Stimulated activated CD4-positive, alpha-beta T cell treated with anti-CD3 and anti-CD28 coated beads, Interleukin-15, amount 100 ng/mL, for 1 hour (primary cell): ENCODE measurements around the gene USP25.
"Not testable (repeated sequence)": the region's sequence is repeated elsewhere in the genome, so short reads cannot be mapped to it uniquely, and the experiment has no call there.

Experiments used
- DNase-seq, 2 donors: peaks; one replicate each; pipeline ENCODE4 v3.0.0-alpha.2; 2020; ENCODE audit warnings: low read depth in 1 of 2, low spot score in 1 of 2

Gene USP25

DNA sequence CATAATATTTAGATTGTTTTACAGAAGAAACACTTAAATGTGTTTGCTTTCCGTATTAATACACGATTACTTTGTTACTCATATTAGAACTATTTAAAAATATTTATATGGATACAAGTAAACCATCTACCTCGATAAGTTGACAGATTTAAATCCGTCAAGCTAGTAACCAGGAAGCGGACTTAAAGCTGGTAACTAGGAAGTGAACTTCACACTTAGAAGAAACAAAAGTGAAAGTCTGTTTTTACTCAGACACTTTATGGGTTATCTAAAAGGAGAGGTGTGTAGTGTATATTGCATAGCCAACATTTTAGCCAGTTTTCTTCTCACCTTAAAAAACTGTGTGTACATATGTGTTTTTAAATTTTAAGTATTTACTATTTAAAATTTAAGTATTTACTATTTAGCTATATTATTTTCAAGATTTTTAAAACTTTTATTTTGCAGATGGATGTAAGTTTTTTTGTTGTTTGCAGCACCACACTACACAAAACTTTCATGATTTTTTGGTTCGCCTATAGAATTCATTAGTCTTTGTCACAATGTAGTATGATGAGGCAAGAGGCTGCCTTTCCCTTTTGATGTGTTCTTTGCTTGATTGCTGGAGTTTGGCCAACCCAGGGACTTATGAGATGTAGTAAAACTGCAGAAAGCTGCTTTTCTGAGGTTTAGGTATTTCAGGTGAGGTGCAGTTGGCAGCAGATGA is 2.7 kb downstream of the USP25 start:
- no peak for DNase-seq

DNA sequence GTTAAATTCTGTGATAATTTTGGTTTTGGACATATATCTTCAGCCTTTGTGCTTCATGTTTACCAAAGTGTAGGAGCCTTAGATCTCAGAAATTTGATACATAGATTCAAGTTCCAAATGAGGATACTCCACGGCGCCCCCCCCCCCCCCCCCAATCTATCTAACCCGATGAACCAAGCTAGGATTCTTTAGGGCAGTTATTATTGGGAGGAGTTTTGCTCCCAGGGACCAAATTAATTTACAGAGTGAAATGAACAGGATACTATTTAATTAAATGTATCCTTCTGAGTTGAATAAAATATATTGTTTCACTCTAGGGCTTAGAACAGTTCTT is 3.2 kb downstream of the USP25 start:
- DNase-seq, result no peak

DNA sequence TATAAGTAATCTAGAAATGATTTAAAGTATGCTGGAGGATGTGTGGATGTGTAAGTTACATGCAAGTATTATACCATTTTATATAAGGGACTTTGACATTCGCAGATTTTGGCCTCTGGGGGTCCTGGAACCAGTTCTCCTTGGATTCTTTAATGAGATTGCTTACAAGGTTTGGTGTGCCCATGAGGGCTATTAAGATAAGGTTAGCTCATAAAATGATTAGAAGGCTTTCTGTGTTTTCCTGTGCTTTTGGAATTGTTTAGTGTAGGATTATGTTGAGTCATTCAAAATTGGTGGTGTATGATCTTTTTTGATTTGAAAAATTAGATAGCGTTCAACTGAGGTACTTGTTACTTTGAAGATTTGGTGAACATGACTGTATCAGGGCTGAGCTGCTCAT is 5.6 kb downstream of the USP25 start:
- no peak for DNase-seq

DNA sequence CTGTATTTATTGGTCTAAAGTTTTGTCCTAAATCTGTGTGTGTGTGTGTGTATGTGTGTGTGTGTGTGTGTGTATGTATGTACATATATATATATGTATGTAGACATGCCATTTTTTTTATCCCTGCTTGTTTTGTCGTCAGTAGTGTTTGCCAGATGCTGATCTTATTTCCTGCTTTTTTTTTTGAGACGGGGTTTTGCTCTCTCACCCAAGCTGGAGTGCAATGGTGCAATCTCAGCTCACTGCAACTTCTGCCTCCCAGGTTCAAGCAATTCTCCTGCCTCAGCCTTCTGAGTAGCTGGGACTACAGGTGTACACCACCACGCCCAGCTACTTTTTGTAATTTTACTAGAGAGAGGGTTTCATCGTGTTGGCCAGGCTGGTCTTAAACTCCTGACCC is 6.1 kb downstream of the USP25 start:
- not testable (repeated sequence) for DNase-seq

DNA sequence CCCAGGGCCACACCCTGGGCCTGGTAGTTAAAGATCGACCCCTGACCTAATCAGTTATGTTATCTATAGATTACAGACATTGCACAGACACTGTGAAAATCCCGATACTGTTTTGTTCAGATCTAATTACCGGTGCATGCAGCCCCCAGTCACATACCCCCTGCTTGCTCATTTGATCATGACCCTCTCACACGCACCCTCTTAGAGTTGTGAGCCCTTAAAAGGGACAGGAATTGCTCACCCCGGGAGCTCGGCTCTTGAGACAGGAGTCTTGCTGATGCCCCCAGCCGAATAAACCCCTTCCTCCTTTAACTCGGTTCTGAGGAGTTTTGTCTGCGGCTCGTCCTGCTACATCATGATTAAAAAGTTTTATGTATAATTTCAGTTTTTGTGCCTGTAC is 9.0 kb downstream of the USP25 start:
- not testable (repeated sequence) for DNase-seq

DNA sequence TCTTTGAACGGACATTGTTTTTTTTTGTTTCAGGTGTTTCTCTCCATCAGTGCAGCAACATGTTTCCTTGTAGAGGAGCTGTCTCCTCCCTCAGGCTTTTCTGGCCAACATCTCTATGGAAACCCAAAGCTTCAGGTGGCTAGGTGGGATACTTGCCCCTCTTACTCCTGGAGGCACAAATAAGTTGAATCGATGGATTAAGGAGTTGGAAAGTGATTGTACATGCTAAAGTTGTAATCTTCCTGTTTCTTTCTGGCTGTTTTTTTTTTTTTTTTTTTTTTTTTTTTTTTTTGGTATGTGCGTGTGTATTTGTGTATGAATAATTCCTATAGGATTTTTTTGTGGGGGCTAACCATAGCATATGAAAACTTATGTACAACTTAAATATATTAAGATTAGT is 10.6 kb downstream of the USP25 start:
- DNase-seq, result no peak

DNA sequence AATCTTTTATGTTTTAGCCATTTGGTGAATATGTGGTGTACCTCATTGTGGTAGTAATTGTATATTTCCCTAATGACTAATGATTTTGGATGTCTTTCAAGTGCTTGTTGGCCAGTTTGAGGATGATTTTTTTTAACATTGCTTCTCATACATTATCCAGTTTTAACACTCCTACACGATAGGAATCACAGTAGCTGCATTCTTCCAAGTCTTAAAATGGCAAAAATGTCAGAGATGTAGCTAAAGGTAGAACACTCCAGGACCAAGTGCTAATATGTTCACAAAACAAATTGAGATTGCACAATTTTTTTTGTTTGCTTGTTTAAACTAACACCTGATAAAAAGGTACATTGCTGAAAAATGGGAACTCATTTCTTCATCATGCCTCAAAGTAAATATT is 11.7 kb downstream of the USP25 start:
- DNase-seq, result no peak

DNA sequence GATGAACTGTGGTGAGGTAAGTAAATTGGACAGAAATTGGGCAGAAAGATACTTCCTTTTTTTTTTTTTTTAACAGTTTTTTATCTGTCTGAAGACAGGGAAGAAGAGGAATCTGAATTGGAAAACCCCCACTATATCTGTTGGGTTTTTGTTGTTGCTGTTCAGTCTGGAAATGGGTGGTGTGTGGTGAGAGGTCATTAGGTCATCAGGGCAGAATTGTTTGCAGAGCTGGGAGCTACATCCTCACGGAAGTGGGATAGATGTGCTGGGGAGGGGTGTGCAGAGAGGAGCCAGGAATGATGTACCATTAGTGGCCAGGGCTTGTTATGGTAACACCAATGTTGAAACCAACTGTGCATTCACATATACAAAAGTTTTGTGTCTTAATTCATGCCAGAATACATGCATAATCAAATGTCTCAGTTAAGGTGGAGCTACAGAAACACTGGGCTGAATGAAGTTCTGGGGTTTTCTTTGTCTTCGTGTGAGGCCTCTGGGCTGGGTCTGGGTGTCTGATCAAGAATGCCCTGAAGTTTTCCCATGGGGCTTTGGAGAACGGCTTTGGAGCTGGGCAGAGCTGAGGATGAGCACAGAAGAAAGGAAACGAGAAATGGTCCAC is 12.4 kb downstream of the USP25 start:
- DNase-seq, result no peak

DNA sequence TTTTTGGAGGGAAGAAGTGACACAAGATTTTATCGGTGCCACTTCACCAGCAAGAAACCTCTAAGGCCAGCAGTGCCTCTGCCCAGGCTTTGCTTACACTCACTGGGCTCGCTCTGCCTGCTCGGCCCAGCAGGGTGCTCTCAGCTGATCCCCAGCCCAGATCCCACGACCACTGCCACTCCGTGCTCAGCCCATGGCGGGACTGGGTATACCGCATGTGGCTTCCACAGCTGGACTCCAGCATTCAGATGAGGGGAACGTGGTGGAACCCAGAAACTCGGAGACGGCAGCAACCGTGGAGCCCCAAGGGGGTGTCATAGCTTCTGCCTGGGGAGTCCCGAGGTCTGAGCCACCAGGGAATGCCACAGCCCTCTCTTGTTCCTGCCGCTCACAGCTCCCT is 12.9 kb downstream of the USP25 start:
- DNase-seq, result no peak

DNA sequence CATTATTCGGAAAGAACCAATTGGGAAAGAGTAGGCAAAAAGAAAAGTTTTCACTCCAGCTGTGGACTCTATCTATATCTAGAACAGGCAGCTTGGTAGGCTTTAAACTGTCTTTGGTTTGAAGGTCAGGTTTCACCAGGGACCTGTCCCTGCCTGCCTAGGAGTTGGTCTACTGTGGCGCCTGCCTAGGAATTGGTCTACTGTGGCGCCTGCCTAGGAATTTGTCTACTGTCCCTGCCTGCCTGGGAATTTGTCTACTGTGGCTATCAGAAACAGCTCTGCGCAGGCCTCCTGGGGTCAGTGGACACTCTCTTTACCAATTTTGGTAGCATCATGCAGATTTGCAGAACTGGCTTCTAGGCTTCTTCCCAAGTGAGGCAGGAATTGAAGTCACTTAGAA is 13.8 kb downstream of the USP25 start:
- no peak for DNase-seq

DNA sequence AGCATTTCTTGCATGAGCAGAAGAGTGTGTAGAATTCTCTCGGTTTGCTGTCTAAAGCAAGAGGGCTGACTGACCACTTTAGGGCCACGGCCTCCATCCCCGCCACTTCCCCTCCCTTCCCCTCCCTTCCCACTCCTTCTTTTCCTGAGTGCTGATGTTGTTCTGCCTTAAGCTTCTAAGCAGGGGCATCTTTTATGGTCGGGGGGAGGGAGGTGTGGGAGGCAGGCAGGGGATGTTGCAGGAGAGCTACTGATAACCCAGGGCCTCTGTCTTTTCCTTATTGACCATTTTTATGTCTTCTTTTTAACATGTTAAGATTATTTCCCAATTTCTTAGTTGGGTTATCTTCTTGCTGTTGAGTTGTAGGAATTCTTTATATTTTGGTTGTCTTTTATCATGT is 15.1 kb downstream of the USP25 start:
- DNase-seq, result no peak

DNA sequence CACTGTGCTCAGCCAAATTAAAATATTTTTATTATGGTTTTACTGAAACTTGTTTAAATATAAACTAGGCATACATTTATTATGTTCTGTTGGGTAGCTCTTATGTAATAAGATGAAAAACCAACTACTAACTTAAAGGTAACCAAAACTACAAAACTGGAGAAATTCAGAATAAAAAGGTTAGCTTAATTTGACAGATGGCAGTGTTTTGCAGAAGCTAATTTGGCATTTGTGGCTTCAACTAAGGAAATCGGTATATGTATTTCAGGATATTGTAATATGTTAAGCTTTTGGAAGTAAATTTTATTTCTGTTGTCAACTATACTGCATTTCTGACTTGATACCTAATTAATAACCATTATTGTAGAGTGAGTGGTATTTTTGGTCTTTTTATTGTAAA is 18.8 kb downstream of the USP25 start:
- no peak for DNase-seq

DNA sequence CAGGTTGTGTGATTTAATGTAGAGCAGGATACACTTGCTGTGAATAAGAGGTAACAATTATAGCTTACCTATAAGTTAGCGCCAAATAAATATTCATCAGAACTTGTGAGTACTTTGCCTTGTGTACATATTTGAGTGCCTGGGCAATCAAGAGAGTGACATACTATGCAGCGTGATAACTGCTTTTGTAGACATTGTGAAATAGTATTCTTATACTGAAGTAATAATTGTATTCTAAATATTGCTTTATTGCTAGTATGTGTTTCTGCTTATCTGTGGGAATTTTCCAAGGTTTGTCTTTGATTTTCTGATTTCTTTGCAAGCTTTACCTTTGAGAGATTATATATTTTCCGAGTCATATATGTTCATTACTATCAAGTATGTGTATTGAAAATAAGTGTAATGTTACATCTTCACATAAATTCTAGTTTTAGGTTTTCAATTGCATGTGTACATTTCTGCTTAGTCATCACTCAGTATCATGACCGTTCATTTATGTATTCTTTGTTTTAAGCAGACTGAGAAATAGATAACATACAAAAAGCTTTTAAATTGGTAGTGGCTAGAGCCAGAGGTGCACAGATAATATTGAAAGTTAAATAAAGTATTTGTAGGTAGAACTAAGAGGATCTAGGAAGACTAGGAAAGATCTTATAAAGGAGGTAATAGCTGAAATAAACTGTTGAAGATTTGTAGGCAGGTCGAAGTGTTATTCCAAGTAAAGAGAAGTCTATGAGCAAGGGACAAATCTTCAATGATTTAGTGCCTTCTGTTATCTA is 19.5 kb downstream of the USP25 start:
- no peak for DNase-seq

DNA sequence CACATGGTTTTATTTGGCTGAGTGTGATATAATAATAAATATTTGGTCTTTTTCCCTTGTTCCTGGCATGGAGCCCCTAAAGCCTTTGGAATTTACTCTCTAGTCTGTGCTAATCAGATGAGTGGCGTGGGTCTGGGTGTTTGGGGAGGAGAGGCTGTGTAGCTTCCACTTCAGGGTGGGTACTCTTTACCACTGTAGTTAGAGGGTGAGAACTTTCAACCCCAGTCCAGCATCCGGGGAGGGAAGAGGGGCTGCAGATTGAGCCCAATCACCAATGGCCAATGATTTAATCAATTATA is 20.0 kb downstream of the USP25 start:
- DNase-seq, result no peak

DNA sequence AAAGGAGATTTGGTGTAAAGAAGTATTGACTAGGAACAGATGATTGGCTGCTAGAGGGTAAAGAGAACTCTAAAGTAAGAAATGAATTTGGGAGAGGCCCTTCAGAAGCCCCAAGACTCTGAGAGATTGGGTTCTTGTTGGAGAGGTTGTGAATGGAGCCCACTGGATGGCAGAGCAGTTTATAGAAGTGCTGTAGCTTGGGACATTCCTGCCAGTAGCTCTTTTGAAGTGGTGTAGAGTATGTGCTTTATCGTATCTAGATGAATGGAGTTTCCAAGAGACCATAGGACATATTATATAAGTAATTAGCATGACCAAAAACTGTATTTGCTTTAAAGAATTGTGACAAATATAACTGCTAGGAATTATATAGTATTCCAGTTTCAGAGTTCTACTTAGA is 21.3 kb downstream of the USP25 start:
- no peak for DNase-seq

DNA sequence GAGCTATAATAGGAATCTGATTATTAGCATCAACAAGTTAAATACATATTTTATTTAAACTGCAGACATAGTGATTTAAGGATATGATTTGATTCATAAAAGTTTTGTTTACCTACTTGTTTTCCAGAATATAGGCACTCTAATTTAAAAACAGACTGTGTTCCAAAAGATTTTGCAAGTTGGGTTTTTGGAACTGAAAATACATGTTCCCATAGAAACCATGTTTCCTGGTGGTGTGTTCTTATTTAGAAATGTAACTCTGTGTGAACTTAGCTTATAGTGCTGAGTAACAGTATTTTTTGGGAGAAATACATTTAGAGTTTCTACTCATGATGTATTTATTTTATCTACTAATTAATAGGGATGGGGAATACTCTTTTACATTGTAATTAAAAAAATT is 21.8 kb downstream of the USP25 start:
- DNase-seq, result no peak

DNA sequence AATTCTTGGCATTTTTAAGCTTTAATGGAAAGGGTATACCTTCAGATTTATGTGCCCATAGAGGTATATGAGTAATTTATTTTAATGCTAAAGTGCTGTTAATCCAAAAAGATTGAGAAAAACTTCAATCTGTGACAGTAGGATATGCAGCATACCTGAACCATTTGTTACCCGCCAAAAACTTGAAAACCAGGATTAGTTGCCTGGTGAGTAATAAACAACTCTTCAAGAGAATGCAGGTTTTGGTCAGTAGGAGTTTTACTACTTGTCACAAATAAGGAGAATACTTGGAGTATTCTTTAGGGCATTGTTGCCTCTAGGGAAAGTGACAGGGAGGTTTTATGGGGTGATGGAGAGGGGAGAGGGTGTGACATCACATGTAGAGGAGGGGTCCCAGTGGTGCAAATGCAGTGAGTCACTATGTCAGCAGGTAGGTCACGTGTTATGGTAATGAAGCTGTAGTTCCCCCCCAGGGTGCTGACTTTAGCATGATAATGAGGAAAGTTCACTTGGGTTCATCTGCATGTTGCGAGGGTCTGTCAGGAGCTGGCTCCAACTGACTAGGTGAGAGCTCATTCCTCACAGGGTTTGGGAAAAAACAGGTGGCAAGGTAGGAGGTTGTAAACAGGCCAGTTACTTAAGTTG is 23.1 kb downstream of the USP25 start:
- no peak for DNase-seq

DNA sequence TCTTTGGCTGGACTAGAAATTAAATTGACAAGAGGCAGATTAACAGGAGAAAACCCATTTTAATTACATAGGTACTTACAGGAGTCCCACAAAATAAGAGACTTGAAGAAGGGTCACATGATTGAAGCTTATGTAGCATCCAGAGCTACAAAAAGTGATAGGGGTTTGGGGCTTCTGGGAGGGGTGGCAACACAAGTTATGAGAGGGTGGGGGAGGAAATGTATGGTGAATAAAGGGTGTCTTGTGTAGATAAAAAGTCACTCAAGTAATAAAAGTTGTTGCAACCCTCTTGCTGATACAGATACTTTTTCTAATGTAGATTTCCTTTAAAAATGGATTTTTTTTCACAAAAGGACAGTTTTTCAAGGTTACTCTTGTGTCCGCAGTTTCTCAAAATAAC is 24.0 kb downstream of the USP25 start:
- DNase-seq, result no peak

DNA sequence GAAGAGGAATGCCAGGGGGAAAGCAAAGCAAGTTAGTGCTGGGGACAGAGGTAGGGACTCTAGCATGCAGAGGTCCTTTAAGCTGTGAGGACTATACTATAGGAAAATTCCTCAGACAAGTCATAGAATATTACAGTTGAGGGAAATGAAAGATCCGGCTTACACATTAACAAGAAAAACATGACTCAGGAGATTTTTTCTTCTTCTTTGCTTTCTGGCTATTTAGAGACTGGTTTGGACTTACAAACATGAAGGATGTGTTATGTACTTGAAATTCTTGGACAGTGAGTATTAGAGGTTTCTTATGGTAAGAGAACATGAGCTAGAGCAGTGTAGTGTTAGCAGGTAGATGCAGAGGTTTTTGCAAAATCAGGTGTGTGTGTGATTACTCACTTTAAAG is 24.9 kb downstream of the USP25 start:
- DNase-seq, result no peak

DNA sequence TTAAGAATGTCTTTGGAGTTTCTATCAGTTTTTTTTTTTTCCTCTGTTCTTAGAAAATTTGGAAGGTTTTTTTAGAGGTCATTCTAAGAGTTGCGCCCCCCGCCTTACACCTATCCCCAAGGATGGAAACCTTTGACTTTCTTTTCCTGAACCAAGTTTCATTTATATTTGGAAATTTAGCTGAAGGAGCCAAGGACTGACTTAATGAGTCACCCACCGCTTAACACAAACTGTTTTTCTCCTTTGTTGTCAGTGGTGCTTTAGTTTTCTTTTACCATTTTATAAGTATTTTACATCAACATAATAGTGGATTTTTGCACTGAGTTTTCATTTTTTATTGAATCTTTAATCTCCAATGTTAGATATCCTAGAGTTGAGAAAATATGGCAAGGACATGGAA is 25.3 kb downstream of the USP25 start:
- no peak for DNase-seq

DNA sequence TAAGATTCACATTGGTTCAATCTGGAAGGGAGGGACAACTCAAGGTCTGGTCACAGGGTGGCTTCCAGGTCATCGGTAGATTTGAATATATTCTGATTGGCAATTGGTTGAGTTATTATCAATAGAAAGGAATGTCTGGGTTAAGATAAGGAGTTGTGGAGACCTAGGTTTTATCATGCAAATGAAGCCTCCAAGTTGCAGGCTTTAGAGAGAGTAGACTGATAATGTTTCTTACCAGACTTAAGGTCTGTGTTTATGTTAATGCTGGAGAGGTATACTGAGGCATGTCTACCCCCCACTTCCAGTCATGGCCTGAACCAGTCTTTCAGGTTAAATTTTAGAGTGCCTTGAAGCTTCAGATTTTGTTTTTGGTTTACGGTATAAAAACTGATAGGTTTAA is 29.7 kb downstream of the USP25 start:
- DNase-seq, result no peak

DNA sequence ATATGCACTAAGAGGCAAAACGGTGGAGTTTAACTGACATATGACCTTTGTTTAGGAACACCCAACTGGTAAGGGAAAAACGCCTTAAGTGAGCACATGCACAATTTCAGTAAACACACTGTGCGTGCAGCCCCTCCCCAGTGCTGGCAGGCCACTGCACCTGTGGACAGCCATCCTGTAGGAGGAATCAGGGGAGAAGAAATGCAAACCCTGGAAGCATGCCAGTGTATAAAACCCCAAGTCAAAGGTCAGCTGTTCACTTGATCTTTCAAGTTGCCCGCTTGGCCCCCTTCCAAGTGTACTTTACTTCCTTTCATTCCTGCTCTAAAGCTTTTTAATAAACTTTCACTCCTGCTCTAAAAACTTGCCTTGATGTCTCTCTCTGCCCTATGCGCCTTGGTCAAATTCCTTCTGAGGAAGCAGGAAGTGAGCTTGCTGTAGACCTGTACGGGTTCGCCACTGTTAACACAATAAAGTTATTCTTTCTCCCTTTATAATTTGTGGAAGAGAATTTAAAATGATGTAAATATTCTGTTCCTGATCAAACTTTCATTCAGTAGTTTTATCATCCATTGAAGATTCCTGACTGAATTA is 31.8 kb downstream of the USP25 start:
- no peak for DNase-seq
